ENCODE data around the gene CLIP2. TPM values are rescaled to one million over a fixed set of nuclear protein-coding genes. Genes with fewer than 3 reads are reported as not detected.

The CLIP2 gene
- total and polyA plus RNA-seq, 2 of the 8 experiments (the other 6 are each of a cell fraction or from before 2014, with no cell fraction given): 8.3 to 41.5 TPM

- no peak for DNase-seq (ENCODE audit: low read depth in 1 of 2, low spot score in 2 of 2)
- H3K27me3 ChIP-seq (replicated peaks in 1 of 4; ENCODE audit: control insufficient read depth in 3 of 4, extremely low read depth in 1 of 4, insufficient read depth in 3 of 4, low read length in 3 of 4): no peaks in the 10 kb centered on the region
- peaks cover 7% of the 10 kb centered on the region; the same call in 1 of the 2 replicates for H3K23me2 ChIP-seq (ENCODE audit: low read depth, low read length)
- ChIA-PET CTCF (ENCODE audit: partially characterized antibody) (interaction anchor here (0.9 to 2.7 kb wide), 8 partner anchors 11 to 169 kb away, joined by 3 to 15 read pairs (median 6); no protein-coding TSS in a partner anchor), POLR2A (ENCODE audit: partially characterized antibody) (interaction anchor here (0.8 to 1.0 kb wide), 2 partner anchors 13 to 115 kb away, joined by 3 read pairs; no protein-coding TSS in a partner anchor)
- H2BK5ac ChIP-seq (ENCODE audit: low read depth, low read length): no peak overlapping the region
- H3K79me2 ChIP-seq (ENCODE audit: control insufficient read depth in 1 of 2, insufficient read depth in 2 of 2, low read length in 2 of 2): no peaks in the 10 kb centered on the region
- WGBS, 2 experiments (ENCODE audit: extremely low coverage in 1 of 2, insufficient coverage in 1 of 2, insufficient read length in 1 of 2, insufficient replicate concordance in 2 of 2, low coverage in 1 of 2, low lambda C conversion rate in 2 of 2, missing lambda C conversion rate in 1 of 2): 89% methylated on average over 30 of the region's 31 CpGs; no CpG with 5 or more reads in 1 of the 2 experiments
- no peak overlapping the region for H2AFZ ChIP-seq (ENCODE audit: low read length)
- H2BK12ac ChIP-seq (ENCODE audit: low read depth, low read length): no peak overlapping the region
- peaks cover 0 to 6% (median 3%) of the 10 kb centered on the region in 4 experiments; a peak in 4 of 7 replicates for H3K4me1 ChIP-seq (replicated peaks in 1 of 4; ENCODE audit: control insufficient read depth in 3 of 4, insufficient read depth in 4 of 4, low read length in 3 of 4)
- no peaks in the 10 kb centered on the region for H4K20me1 ChIP-seq (replicated peaks in 1 of 2; ENCODE audit: control insufficient read depth in 1 of 2, insufficient read depth in 2 of 2, low read length in 2 of 2)
- H4K91ac ChIP-seq (replicated peaks; ENCODE audit: insufficient read length, low read length): no peak overlapping the region
- H3K56ac ChIP-seq (replicated peaks; ENCODE audit: insufficient read length, low read depth, low read length): no peak overlapping the region
- no peak overlapping the region for H3K23ac ChIP-seq (ENCODE audit: insufficient read length)
- FAIRE-seq: no peak
- H3K27ac ChIP-seq (ENCODE audit: low read depth, low read length): no peak overlapping the region
- H3K14ac ChIP-seq (ENCODE audit: insufficient read length): no peak overlapping the region
- no peak overlapping the region for H3K4me3 ChIP-seq (ENCODE audit: extremely low read depth in 1 of 4, insufficient read depth in 2 of 4, low read depth in 3 of 4, low read length in 4 of 4)
- no peak overlapping the region for H4K8ac ChIP-seq (ENCODE audit: extremely low read depth, insufficient read depth, low read length)
- no peak overlapping the region for H2BK15ac ChIP-seq (ENCODE audit: low read length)
- H4K5ac ChIP-seq (ENCODE audit: insufficient read length, low read depth, low read length): no peak overlapping the region
- no peak overlapping the region for H2AK5ac ChIP-seq (ENCODE audit: low read depth, low read length)
- H3K4ac ChIP-seq (replicated peaks; ENCODE audit: insufficient read length, low read depth, low read length): no peak overlapping the region
- no peaks in the 10 kb centered on the region for H3K9me3 ChIP-seq (ENCODE audit: insufficient read depth in 2 of 2, low read depth in 1 of 2, low read length in 1 of 2)
- no peak overlapping the region; the same call in 1 of the 2 replicates for H3K18ac ChIP-seq (ENCODE audit: extremely low read depth, low read length)
- H3K9ac ChIP-seq (replicated peaks in 1 of 4; ENCODE audit: extremely low read depth in 1 of 4, low read depth in 3 of 4, low read length in 3 of 4): no peak overlapping the region
- no peak overlapping the region for H2BK20ac ChIP-seq (ENCODE audit: low read length)
- H3K4me2 ChIP-seq (ENCODE audit: insufficient read depth in 1 of 2, low read depth in 2 of 2, low read length in 2 of 2): no peak overlapping the region
- H3K79me1 ChIP-seq (ENCODE audit: low read depth, low read length): no peaks in the 10 kb centered on the region
- peaks cover 0 to 11% (median 3%) of the 10 kb centered on the region in 4 experiments; a peak in 2 of 8 replicates for H3K36me3 ChIP-seq (ENCODE audit: control insufficient read depth in 2 of 4, insufficient read depth in 4 of 4, low read length in 3 of 4)
- no peak overlapping the region for H2BK120ac ChIP-seq (replicated peaks; ENCODE audit: low read depth, low read length)
- no peak for TF ChIP-seq CTBP2 (IDR thresholded peaks at IDR 0.05; ENCODE audit: borderline replicate concordance, insufficient read depth, insufficient read length, low read length)
- no peak for TF ChIP-seq SP2 (IDR thresholded peaks at IDR 0.05; ENCODE audit: low read length)
- TF ChIP-seq EGR1 (IDR thresholded peaks at IDR 0.05; ENCODE audit: borderline replicate concordance, low read depth, low read length): no peak
- TF ChIP-seq TEAD4 (IDR thresholded peaks at IDR 0.05; ENCODE audit: low read depth, low read length): no peak
- no peak for TF ChIP-seq CREB1 (IDR thresholded peaks at IDR 0.05)
- no peak for TF ChIP-seq TAF7 (optimal IDR thresholded peaks at IDR 0.05; ENCODE audit: borderline replicate concordance, low read depth, low read length)
- TF ChIP-seq ATF2 (IDR thresholded peaks at IDR 0.05; ENCODE audit: low read length): no peak
- TF ChIP-seq HDAC2 (IDR thresholded peaks at IDR 0.05; ENCODE audit: borderline replicate concordance in 1 of 2, low read depth in 2 of 2, low read length in 2 of 2): no peak
- TF ChIP-seq EZH2 (IDR thresholded peaks at IDR 0.05; ENCODE audit: low read depth, low read length, severe bottlenecking): no peak
- TF ChIP-seq YY1 (IDR thresholded peaks at IDR 0.05; ENCODE audit: low read depth, low read length): no peak
- TF ChIP-seq RXRA (IDR thresholded peaks at IDR 0.05; ENCODE audit: insufficient read depth, low read depth, low read length): no peak
- no peak for TF ChIP-seq JUN (IDR thresholded peaks at IDR 0.05; ENCODE audit: low read depth, low read length)
These were observed 86.6 kb downstream of the CLIP2 start for GRCh38 chr7:74375726-74376220.
